NT2/D1 (cell line): ENCODE data around the gene GAN.

Source experiments
- DNase-seq: peaks from one replicate; pipeline ENCODE4 v3.0.0-alpha.2; 2011; ENCODE audit warnings: low read depth, low spot score
- H3K27me3 ChIP-seq: 2 replicates; pipeline ENCODE4 v1.6.0; 2011; ENCODE audit warnings: mild to moderate bottlenecking; ENCODE audit not compliant: insufficient read length, insufficient read depth
- H3K36me3 ChIP-seq: 2 replicates; pipeline ENCODE4 v1.6.1; 2011; ENCODE audit warnings: mild to moderate bottlenecking, low read length, mixed read lengths; ENCODE audit not compliant: insufficient read depth, insufficient read length
- H3K4me1 ChIP-seq: 2 replicates; pipeline ENCODE4 v1.5.1; 2011; ENCODE audit not compliant: insufficient read depth, insufficient read length
- H3K4me3 ChIP-seq: 2 replicates; pipeline ENCODE4 v1.5.1; 2011; ENCODE audit warnings: low read depth; ENCODE audit not compliant: insufficient read length
- H3K9ac ChIP-seq: 2 replicates; pipeline ENCODE4 v1.6.0; 2011; ENCODE audit warnings: low read depth; ENCODE audit not compliant: insufficient read length
- H3K9me3 ChIP-seq: 2 replicates; pipeline ENCODE4 v1.5.1; 2011; ENCODE audit warnings: mild to moderate bottlenecking, low read length; ENCODE audit not compliant: insufficient read depth
- SUZ12 ChIP-seq: IDR thresholded peaks from 2 replicates; pipeline ENCODE4 v1.6.1; 2011; ENCODE audit not compliant: insufficient read length, insufficient read depth; ENCODE audit errors: extremely low read depth
- YY1 ChIP-seq: IDR thresholded peaks from 2 replicates; pipeline ENCODE4 v1.6.1; 2011; ENCODE audit not compliant: insufficient read length, insufficient read depth
- ZNF274 ChIP-seq: IDR thresholded peaks from 2 replicates; pipeline ENCODE4 v1.6.1; 2011; ENCODE audit warnings: mild to moderate bottlenecking, low read depth, low read length

Gene GAN

DNA sequence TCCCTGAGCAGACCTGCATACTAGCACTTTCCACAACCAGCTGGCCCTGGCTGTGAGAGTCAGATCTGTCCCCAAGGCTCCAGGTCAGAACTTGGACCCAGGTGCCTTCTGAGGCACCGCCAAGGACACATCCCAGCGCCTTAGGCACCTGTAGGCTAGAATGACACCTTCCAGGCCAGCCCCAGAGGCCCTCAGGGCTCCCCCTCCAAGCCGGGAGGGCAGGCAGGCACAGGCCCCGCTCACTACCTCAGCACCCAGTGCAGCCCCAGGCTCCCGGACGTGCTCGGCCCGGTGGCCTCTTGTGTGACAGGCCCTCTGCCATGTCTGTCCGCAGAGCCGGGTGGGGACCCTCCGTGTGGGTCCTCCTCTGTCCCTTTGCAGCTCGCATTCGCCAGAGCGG, 73.6 kb downstream of the GAN start:
- Histone ChIP-seq H3K4me3 (no peak overlapping the region), H3K9me3 (no peaks in the 10 kb centered on the region), H3K27me3 (no peaks in the 10 kb centered on the region), H3K4me1 (no peaks in the 10 kb centered on the region), H3K9ac (no peak overlapping the region), H3K36me3 (peaks cover 56% of the 10 kb centered on the region)
- TF ChIP-seq YY1 (no peak), ZNF274 (no peak), SUZ12 (no peak)
- no peak for DNase-seq

DNA sequence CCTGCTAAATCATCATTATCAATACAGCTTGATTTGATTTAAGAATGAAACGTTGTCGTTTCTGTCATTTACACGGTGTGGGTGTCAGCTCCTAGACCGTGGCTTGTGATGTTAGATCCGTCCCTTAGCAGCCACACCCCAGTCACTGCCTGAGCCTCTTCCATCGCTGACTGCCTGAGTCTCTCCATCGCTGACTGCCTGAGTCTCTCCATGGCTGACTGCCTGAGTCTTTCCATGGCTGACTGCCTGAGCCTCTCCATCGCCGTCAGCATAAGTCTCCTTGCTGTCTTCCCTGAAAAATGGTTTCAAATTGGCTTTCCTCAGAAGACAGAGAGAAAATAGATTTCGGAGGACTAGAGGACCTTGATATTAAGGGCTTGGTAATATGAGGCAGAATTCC, 76.1 kb downstream of the GAN start:
- TF ChIP-seq YY1 = no peak
- TF ChIP-seq SUZ12 = no peak
- TF ChIP-seq ZNF274 = no peak
- H3K4me3 ChIP-seq = no peak overlapping the region

DNA sequence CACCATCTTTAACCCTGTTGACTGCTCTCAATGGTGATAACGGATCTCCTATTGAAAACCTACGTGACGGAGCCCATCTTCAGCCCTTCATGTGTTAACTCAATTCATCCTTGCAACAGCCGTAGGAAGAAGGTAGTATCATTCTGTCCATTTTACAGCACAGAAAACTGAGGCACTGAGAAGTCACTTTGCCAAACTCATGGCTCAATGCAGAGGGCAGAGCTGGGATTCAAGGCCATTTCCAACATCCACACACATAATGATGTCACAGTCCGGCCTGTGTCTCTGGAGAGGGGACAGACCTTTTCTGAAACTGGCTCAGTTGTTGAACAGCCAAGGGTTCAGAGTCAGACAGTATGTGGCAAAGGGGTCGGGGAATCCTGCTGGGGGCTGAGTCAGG, 77.2 kb downstream of the GAN start:
- TF ChIP-seq ZNF274 (no peak), YY1 (no peak), SUZ12 (no peak)

More for the DNA sequence above, 76.1 kb downstream of the GAN start:
- peaks cover 40% of the 10 kb centered on the region for H3K36me3 ChIP-seq
- H3K9me3 ChIP-seq = no peaks in the 10 kb centered on the region
- H3K9ac ChIP-seq = no peak overlapping the region
- no peaks in the 10 kb centered on the region for H3K4me1 ChIP-seq
- DNase-seq = no peak
- no peaks in the 10 kb centered on the region for H3K27me3 ChIP-seq

DNA sequence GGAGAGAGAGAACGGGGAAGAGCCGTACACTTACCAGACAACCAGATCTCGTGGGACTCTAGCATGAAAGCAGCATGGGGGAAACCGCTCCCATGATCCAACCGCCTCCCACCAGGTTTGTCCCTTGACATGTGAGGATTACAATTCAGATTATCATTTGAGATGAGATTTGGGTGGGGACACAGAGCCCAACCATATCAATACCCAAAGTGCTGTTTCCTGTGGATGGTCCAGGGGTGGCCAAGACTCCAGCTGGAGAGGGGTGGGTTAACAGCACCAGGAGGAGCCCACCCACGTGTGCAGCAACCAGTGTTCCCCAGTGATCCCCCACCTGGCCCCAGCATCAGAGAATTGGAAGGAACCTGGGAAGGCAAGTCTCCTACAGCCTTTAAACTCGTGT, 79.7 kb downstream of the GAN start:
- Histone ChIP-seq H3K9ac (no peak overlapping the region), H3K4me1 (no peaks in the 10 kb centered on the region), H3K4me3 (no peak overlapping the region), H3K36me3 (peaks cover 19% of the 10 kb centered on the region), H3K27me3 (no peaks in the 10 kb centered on the region), H3K9me3 (peaks cover 3% of the 10 kb centered on the region; the same call in 1 of the 2 replicates)
- no peak for DNase-seq
- TF ChIP-seq ZNF274 (no peak), YY1 (no peak), SUZ12 (no peak)

More for the DNA sequence above, 77.2 kb downstream of the GAN start:
- Histone ChIP-seq H3K9ac (no peak overlapping the region), H3K36me3 (peaks cover 37% of the 10 kb centered on the region), H3K4me3 (no peak overlapping the region), H3K27me3 (no peaks in the 10 kb centered on the region), H3K9me3 (no peaks in the 10 kb centered on the region), H3K4me1 (no peaks in the 10 kb centered on the region)
- no peak for DNase-seq

DNA sequence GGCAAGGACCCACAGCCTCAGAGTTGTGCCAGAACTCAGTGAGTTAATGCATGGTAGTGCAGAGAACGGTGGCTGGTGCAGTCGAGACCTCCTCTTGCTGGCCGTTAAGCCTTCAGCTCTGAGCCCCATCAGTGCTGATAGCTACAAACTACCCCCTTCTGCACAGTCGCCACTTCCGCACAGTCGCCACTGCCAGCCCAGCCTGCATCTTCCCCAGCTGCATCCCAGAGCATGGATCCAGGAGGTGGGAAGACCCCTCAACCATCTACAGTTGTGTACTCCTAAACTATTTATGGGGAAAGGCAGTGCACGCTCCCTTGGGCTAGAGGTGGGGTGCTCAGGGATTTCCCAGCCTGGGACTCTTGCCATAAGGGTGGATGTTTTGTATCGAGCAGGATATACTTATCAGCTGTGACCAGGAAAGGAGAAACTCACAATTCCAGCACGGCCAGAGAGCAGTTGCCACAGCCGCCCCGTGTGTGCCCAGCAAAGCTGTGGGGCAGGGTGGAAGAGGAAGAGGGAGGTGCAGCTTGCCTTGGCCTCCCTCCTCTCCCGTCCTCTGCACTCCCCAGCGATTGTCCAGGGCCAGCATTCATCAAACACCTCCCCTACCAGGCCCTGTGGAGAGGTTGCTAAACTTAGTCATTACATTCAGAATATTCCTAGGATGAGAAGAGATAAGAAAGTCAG, 80.3 kb downstream of the GAN start:
- no peaks in the 10 kb centered on the region for H3K4me1 ChIP-seq
- H3K36me3 ChIP-seq = peaks cover 16% of the 10 kb centered on the region
- TF ChIP-seq YY1 = no peak
- no peak for TF ChIP-seq ZNF274
- no peak for TF ChIP-seq SUZ12
- H3K9me3 ChIP-seq = peaks cover 10% of the 10 kb centered on the region; the same call in 1 of the 2 replicates
- no peaks in the 10 kb centered on the region for H3K27me3 ChIP-seq
- H3K4me3 ChIP-seq = no peak overlapping the region
- no peak for DNase-seq
- H3K9ac ChIP-seq = no peak overlapping the region

DNA sequence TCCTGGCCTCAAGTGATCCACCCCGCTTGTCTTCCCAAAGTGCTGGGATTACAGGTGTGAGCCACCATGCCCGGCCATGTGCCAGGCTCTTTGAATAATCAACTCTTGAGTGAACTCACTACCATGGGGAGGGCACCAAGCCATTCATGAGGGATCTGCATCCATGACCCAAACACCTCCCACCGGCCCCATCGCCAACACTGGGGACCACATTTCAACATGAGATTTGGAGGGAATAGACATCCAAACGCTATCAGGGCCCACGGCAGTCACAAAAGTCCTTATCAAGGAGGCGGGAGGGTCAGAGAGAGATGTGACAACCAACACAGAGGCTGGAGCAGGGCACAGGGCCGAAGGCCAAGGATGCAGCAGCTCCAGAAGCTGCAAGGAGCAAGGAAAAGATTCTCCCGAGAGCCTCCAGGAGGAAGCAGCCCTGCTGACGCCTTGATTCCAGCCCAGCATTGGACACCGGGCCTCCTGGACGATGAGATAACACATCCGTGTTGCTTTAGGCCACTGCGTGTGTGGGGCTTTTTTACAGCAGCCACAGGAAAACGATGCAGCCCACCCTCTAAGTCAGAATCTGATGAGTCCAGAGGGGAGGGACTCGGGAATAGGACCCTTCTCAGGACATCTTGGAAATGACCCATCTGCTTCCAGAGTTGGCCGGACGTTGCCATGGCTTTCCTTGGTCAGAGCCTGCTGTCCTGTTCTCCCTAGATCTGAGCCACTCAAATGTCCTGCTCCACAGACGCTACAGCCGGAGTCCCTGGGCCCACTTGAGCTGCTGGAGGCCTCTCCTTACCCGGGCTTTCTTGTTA, 82.5 kb downstream of the GAN start:
- no peaks in the 10 kb centered on the region for H3K27me3 ChIP-seq
- peaks cover 14% of the 10 kb centered on the region; the same call in 1 of the 2 replicates for H3K9me3 ChIP-seq
- H3K4me1 ChIP-seq = no peaks in the 10 kb centered on the region
- TF ChIP-seq ZNF274 (no peak), SUZ12 (no peak), YY1 (no peak)
- H3K4me3 ChIP-seq = no peak overlapping the region
- DNase-seq = no peak
- no peak overlapping the region for H3K9ac ChIP-seq
- H3K36me3 ChIP-seq = peaks cover under 1% of the 10 kb centered on the region
